Measurements from ENCODE around the gene CCDC86. TPM values are rescaled to one million over a fixed set of nuclear protein-coding genes. Genes with fewer than 3 reads are reported as not detected.
"Not testable (repeated sequence)": the region's sequence is repeated elsewhere in the genome, so short reads cannot be mapped to it uniquely, and the experiment has no call there.

CCDC86 gene
- total RNA-seq, 1 experiment from 2014 or later, result 22.3 TPM

- Histone ChIP-seq H3K4me1 (replicated peaks) (no peaks in the 10 kb centered on the region), H3K4me3 (no peak overlapping the region), H3K27ac (no peak overlapping the region), H3K27me3 (replicated peaks) (peaks cover 3% of the 10 kb centered on the region; the same call in 1 of the 2 replicates), H3K36me3 (no peaks in the 10 kb centered on the region), H3K9me3 (replicated peaks) (peaks cover 13% of the 10 kb centered on the region)
- DNase-seq (ENCODE audit: low read depth in 1 of 2, low spot score in 2 of 2), result no peak
These were observed 25.2 kb upstream of the CCDC86 start for GRCh38 chr11:60816590-60817157.

- Histone ChIP-seq H3K27me3 (replicated peaks) (peaks cover 3% of the 10 kb centered on the region; the same call in 1 of the 2 replicates), H3K36me3 (no peaks in the 10 kb centered on the region), H3K4me3 (no peak overlapping the region), H3K9me3 (replicated peaks) (peaks cover 13% of the 10 kb centered on the region), H3K27ac (no peak overlapping the region), H3K4me1 (replicated peaks) (no peaks in the 10 kb centered on the region)
- DNase-seq (ENCODE audit: low read depth in 1 of 2, low spot score in 2 of 2), result no peak
These were observed 23.9 kb upstream of the CCDC86 start for GRCh38 chr11:60818057-60818456.

GRCh38 chr11:60821827-60822599 is 19.9 kb upstream of the CCDC86 start:
- H3K4me3 ChIP-seq, result no peak overlapping the region
- peaks cover 5% of the 10 kb centered on the region for H3K9me3 ChIP-seq (replicated peaks)
- no peaks in the 10 kb centered on the region for H3K4me1 ChIP-seq (replicated peaks)
- H3K36me3 ChIP-seq, result no peaks in the 10 kb centered on the region
- no peak overlapping the region for H3K27ac ChIP-seq
- DNase-seq (ENCODE audit: low read depth in 1 of 2, low spot score in 2 of 2), result no peak
- H3K27me3 ChIP-seq (replicated peaks), result peaks cover 4% of the 10 kb centered on the region; the same call in 1 of the 2 replicates

GRCh38 chr11:60823745-60824306 is 18.1 kb upstream of the CCDC86 start:
- H3K36me3 ChIP-seq; H3K4me3 ChIP-seq; H3K4me1 ChIP-seq (replicated peaks); DNase-seq (ENCODE audit: low read depth in 1 of 2, low spot score in 2 of 2); H3K9me3 ChIP-seq (replicated peaks); H3K27ac ChIP-seq: not testable (repeated sequence)
- H3K27me3 ChIP-seq (replicated peaks), result peaks cover 15% of the 10 kb centered on the region

- Histone ChIP-seq H3K36me3 (no peaks in the 10 kb centered on the region), H3K9me3 (replicated peaks) (no peaks in the 10 kb centered on the region), H3K4me1 (replicated peaks) (no peaks in the 10 kb centered on the region), H3K4me3 (no peak overlapping the region), H3K27me3 (replicated peaks) (peaks cover 16% of the 10 kb centered on the region), H3K27ac (no peak overlapping the region)
- no peak for DNase-seq (ENCODE audit: low read depth in 1 of 2, low spot score in 2 of 2)
These were observed 16.8 kb upstream of the CCDC86 start for GRCh38 chr11:60825118-60825517.

- Histone ChIP-seq H3K4me3 (no peak overlapping the region), H3K27ac (no peak overlapping the region), H3K9me3 (replicated peaks) (no peaks in the 10 kb centered on the region), H3K4me1 (replicated peaks) (no peaks in the 10 kb centered on the region), H3K36me3 (no peaks in the 10 kb centered on the region), H3K27me3 (replicated peaks) (peaks cover 16% of the 10 kb centered on the region)
- DNase-seq (ENCODE audit: low read depth in 1 of 2, low spot score in 2 of 2), result no peak
These were observed 16.1 kb upstream of the CCDC86 start for GRCh38 chr11:60825790-60826189.

- no peaks in the 10 kb centered on the region for H3K36me3 ChIP-seq
- DNase-seq (ENCODE audit: low read depth in 1 of 2, low spot score in 2 of 2), result no peak
- no peak overlapping the region for H3K4me3 ChIP-seq
- peaks cover 40% of the 10 kb centered on the region for H3K27me3 ChIP-seq (replicated peaks)
- H3K4me1 ChIP-seq (replicated peaks), result no peaks in the 10 kb centered on the region
- H3K9me3 ChIP-seq (replicated peaks), result no peaks in the 10 kb centered on the region
- no peak overlapping the region for H3K27ac ChIP-seq
These were observed 11.3 kb upstream of the CCDC86 start for GRCh38 chr11:60830478-60831142.

- peaks cover 40% of the 10 kb centered on the region for H3K27me3 ChIP-seq (replicated peaks)
- H3K9me3 ChIP-seq (replicated peaks), result no peaks in the 10 kb centered on the region
- no peak overlapping the region for H3K27ac ChIP-seq
These were observed 10.8 kb upstream of the CCDC86 start for GRCh38 chr11:60831143-60831500.

GRCh38 chr11:60831501-60832079 is 10.3 kb upstream of the CCDC86 start:
- no peaks in the 10 kb centered on the region for H3K36me3 ChIP-seq
- no peak overlapping the region for H3K27ac ChIP-seq
- no peaks in the 10 kb centered on the region for H3K9me3 ChIP-seq (replicated peaks)
- H3K27me3 ChIP-seq (replicated peaks), result peaks cover 40% of the 10 kb centered on the region
- no peaks in the 10 kb centered on the region for H3K4me1 ChIP-seq (replicated peaks)
- no peak overlapping the region for H3K4me3 ChIP-seq
- no peak for DNase-seq (ENCODE audit: low read depth in 1 of 2, low spot score in 2 of 2)

More at GRCh38 chr11:60831143-60831500, 10.8 kb upstream of the CCDC86 start:
- peak; percentile 65 to 85 for DNase-seq (ENCODE audit: low read depth in 1 of 2, low spot score in 2 of 2)
- Histone ChIP-seq H3K36me3 (no peaks in the 10 kb centered on the region), H3K4me3 (no peak overlapping the region), H3K4me1 (replicated peaks) (no peaks in the 10 kb centered on the region)

- Histone ChIP-seq H3K27me3 (replicated peaks) (peaks cover 24% of the 10 kb centered on the region), H3K27ac (no peak overlapping the region), H3K4me1 (replicated peaks) (no peaks in the 10 kb centered on the region), H3K9me3 (replicated peaks) (no peaks in the 10 kb centered on the region), H3K4me3 (no peak overlapping the region), H3K36me3 (no peaks in the 10 kb centered on the region)
- DNase-seq (ENCODE audit: low read depth in 1 of 2, low spot score in 2 of 2), result no peak
These were observed 7.0 kb upstream of the CCDC86 start for GRCh38 chr11:60834742-60835533.

- peaks cover 24% of the 10 kb centered on the region for H3K27me3 ChIP-seq (replicated peaks)
- no peak for DNase-seq (ENCODE audit: low read depth in 1 of 2, low spot score in 2 of 2)
- H3K4me1 ChIP-seq (replicated peaks), result peaks cover 2% of the 10 kb centered on the region
- H3K27ac ChIP-seq, result no peak overlapping the region
- no peaks in the 10 kb centered on the region for H3K36me3 ChIP-seq
- H3K9me3 ChIP-seq (replicated peaks), result no peaks in the 10 kb centered on the region
- H3K4me3 ChIP-seq, result no peak overlapping the region
These were observed 6.4 kb upstream of the CCDC86 start for GRCh38 chr11:60835534-60835846.

- Histone ChIP-seq H3K27ac (no peak overlapping the region), H3K9me3 (replicated peaks) (no peaks in the 10 kb centered on the region), H3K36me3 (peaks cover 1% of the 10 kb centered on the region), H3K4me3 (no peak overlapping the region), H3K4me1 (replicated peaks) (peaks cover 15% of the 10 kb centered on the region), H3K27me3 (replicated peaks) (peaks cover 21% of the 10 kb centered on the region)
- DNase-seq (ENCODE audit: low read depth in 1 of 2, low spot score in 2 of 2), result no peak
These were observed 4.9 kb upstream of the CCDC86 start for GRCh38 chr11:60836866-60837515.

- DNase-seq (ENCODE audit: low read depth in 1 of 2, low spot score in 2 of 2), result no peak
- Histone ChIP-seq H3K27ac (no peak overlapping the region), H3K27me3 (replicated peaks) (peaks cover 12% of the 10 kb centered on the region), H3K4me1 (replicated peaks) (peaks cover 25% of the 10 kb centered on the region), H3K9me3 (replicated peaks) (no peaks in the 10 kb centered on the region), H3K36me3 (peaks cover 4% of the 10 kb centered on the region), H3K4me3 (no peak overlapping the region)
These were observed 3.8 kb upstream of the CCDC86 start for GRCh38 chr11:60838132-60838531.

Measured in SJSA1 (cell line).